HG03575 (cell line): ENCODE measurements around the gene RXFP4.
"Not testable (repeated sequence)": the region's sequence is repeated elsewhere in the genome, so short reads cannot be mapped to it uniquely, and the experiment has no call there.

ENCODE experiments used
- ATAC-seq: cut with Tn5 transposase; IDR thresholded peaks from one replicate; pipeline ENCODE4 v1.9.1; 2021; ENCODE audit not compliant: unreplicated experiment, insufficient number of reproducible peaks, low FRiP score; ENCODE audit errors: extremely low read depth

Gene RXFP4

GRCh38 chr1:155974208-155975115, 33.0 kb downstream of the RXFP4 start:
- no peak for ATAC-seq

GRCh38 chr1:155975375-155976061, 34.1 kb downstream of the RXFP4 start:
- no peak for ATAC-seq

GRCh38 chr1:155976062-155976912, 34.8 kb downstream of the RXFP4 start:
- no peak for ATAC-seq

- no peak for ATAC-seq
Observed at GRCh38 chr1:155976913-155977689, 35.7 kb downstream of the RXFP4 start.

GRCh38 chr1:155977690-155978324, 36.4 kb downstream of the RXFP4 start:
- ATAC-seq = no peak

- no peak for ATAC-seq
Observed at GRCh38 chr1:155978325-155978972, 37.0 kb downstream of the RXFP4 start, which contains the start of gene ARHGEF2. ARHGEF2 (minus strand) TSS chr1:155978547; CDS start chr1:155978427, 120 bp downstream.

GRCh38 chr1:155978973-155979429, 37.6 kb downstream of the RXFP4 start:
- no peak for ATAC-seq

- no peak for ATAC-seq
Observed at GRCh38 chr1:155979597-155980343, 38.3 kb downstream of the RXFP4 start.

- ATAC-seq = no peak
Observed at GRCh38 chr1:155981266-155982088, 40.0 kb downstream of the RXFP4 start.

- no peak for ATAC-seq
Observed at GRCh38 chr1:155982106-155982505, 40.7 kb downstream of the RXFP4 start.

GRCh38 chr1:155983191-155984024, 42.0 kb downstream of the RXFP4 start:
- no peak for ATAC-seq

- no peak for ATAC-seq
Observed at GRCh38 chr1:155984341-155984740, 42.9 kb downstream of the RXFP4 start.

GRCh38 chr1:155984903-155985645, 43.6 kb downstream of the RXFP4 start:
- not testable (repeated sequence) for ATAC-seq

- ATAC-seq = no peak
Observed at GRCh38 chr1:155989242-155990004, 48.0 kb downstream of the RXFP4 start.
